ENCODE measurements around the gene ZDHHC14. TPM values are rescaled to one million over a fixed set of nuclear protein-coding genes. Genes with fewer than 3 reads are reported as not detected.

ZDHHC14 gene
- total RNA-seq, 1 experiment from 2014 or later = 1.7 TPM

GRCh38 chr6:157684620-157685299, 303.8 kb downstream of the ZDHHC14 start:
- Mint-ChIP-seq H3K4me3 (no peak overlapping the region), H3K4me1 (peaks cover 0 to 7% of the 10 kb centered on the region in 2 experiments), H3K36me3 (ENCODE audit: insufficient read depth in 1 of 3, low read depth in 3 of 3) (no peaks in the 10 kb centered on the region), H3K27me3 (ENCODE audit: low read depth) (peaks cover 7% of the 10 kb centered on the region), H3K27ac (no peak overlapping the region; a peak in 1 of 7 replicates), H3K9me3 (no peaks in the 10 kb centered on the region)
- Histone ChIP-seq H3K27ac (ENCODE audit: insufficient read length, low read depth, low read length) (no peak overlapping the region), H3K14ac (ENCODE audit: insufficient read depth, low read length) (no peak overlapping the region), H3T11ph (ENCODE audit: low read length) (no peak overlapping the region), H2AK5ac (ENCODE audit: insufficient read length, low read length) (no peak overlapping the region), H3K27me3 (ENCODE audit: insufficient read depth, low read length) (no peaks in the 10 kb centered on the region), H2BK15ac (ENCODE audit: low read depth, low read length) (no peak overlapping the region), H3K18ac (ENCODE audit: insufficient read length, low read depth, low read length) (no peak overlapping the region), H3K9me3 (ENCODE audit: control insufficient read depth, low read depth, low read length) (no peaks in the 10 kb centered on the region), H3K23ac (ENCODE audit: insufficient read length, low read depth, low read length) (no peak overlapping the region), H2BK5ac (ENCODE audit: insufficient read length, low read length) (no peak overlapping the region), H3K79me1 (ENCODE audit: insufficient read depth, low read depth, low read length, poor library complexity, severe bottlenecking) (no peaks in the 10 kb centered on the region), H2AFZ (ENCODE audit: low read length) (no peak overlapping the region), H3K23me2 (ENCODE audit: insufficient read length, low read depth, low read length, poor library complexity, severe bottlenecking) (no peaks in the 10 kb centered on the region), H4K20me1 (ENCODE audit: control insufficient read depth, insufficient read depth, insufficient read length) (no peaks in the 10 kb centered on the region), H2BK20ac (ENCODE audit: low read depth, low read length, poor library complexity, severe bottlenecking) (no peak overlapping the region), H2BK120ac (ENCODE audit: low read depth, low read length, poor library complexity, severe bottlenecking) (no peak overlapping the region), H2BK12ac (ENCODE audit: insufficient read length, low read depth, low read length) (no peak overlapping the region), H3K79me2 (ENCODE audit: insufficient read depth, low read length) (no peaks in the 10 kb centered on the region), H3K4me2 (ENCODE audit: insufficient read depth, insufficient read length, low read length) (no peak overlapping the region), H3K4ac (ENCODE audit: low read depth, low read length) (no peak overlapping the region), H4K8ac (replicated peaks; ENCODE audit: insufficient read length, low read depth, low read length) (no peak overlapping the region), H4K91ac (ENCODE audit: insufficient read length, low read depth, low read length) (no peak overlapping the region), H3K56ac (ENCODE audit: insufficient read length, low read depth, low read length) (no peak overlapping the region), H4K5ac (ENCODE audit: insufficient read length, low read depth, low read length) (no peak overlapping the region), H3K9ac (ENCODE audit: extremely low read depth, insufficient read length, low read length) (no peak overlapping the region), H3K4me1 (ENCODE audit: insufficient read depth, low read length) (no peaks in the 10 kb centered on the region; the same call in 1 of the 2 replicates)
- no peak for TF ChIP-seq CTCF (conservative IDR thresholded peaks at IDR 0.05)
- no peak for DNase-seq
- no CpG with 5 or more reads among the region's 12 CpGs for WGBS (ENCODE audit: extremely low coverage, insufficient read length, low lambda C conversion rate)

Measured in H9 (cell line).